Glomerular visceral epithelial cell (primary cell): ENCODE measurements around the gene C19orf81.
A peak's percentile ranks its signal among the peaks of the same experiment; 100 is the strongest.

Source experiments
- DNase-seq: peaks from one replicate; pipeline ENCODE4 v3.0.0-alpha.2; 2016; ENCODE audit errors: extremely low spot score

Gene C19orf81

GRCh38 chr19:50629801-50630200, 19.4 kb upstream of the C19orf81 start:
- DNase-seq, result no peak

- no peak for DNase-seq
Measured at GRCh38 chr19:50632151-50632835, 17.0 kb upstream of the C19orf81 start.

GRCh38 chr19:50633359-50633758, 15.9 kb upstream of the C19orf81 start:
- no peak for DNase-seq

GRCh38 chr19:50633973-50634372, 15.3 kb upstream of the C19orf81 start:
- no peak for DNase-seq

- no peak for DNase-seq
Measured at GRCh38 chr19:50636317-50637085, 12.7 kb upstream of the C19orf81 start.

- DNase-seq, result no peak
Measured at GRCh38 chr19:50638600-50638999, 10.6 kb upstream of the C19orf81 start.

- DNase-seq, result peak; percentile 16
Measured at GRCh38 chr19:50639121-50640112, 9.8 kb upstream of the C19orf81 start, which contains the start of gene SYT3. TSS of gene SYT3 (minus strand) at chr19:50639881. CDS start at chr19:50637411, 2,470 bp downstream.

- DNase-seq, result no peak
Measured at GRCh38 chr19:50640368-50640767, 8.9 kb upstream of the C19orf81 start.

- DNase-seq, result no peak
Measured at GRCh38 chr19:50644315-50644915, 4.8 kb upstream of the C19orf81 start.

GRCh38 chr19:50645107-50645506, 4.1 kb upstream of the C19orf81 start:
- DNase-seq, result no peak

- DNase-seq, result peak; percentile 58
Measured at GRCh38 chr19:50646074-50646807, 3.0 kb upstream of the C19orf81 start.

- DNase-seq, result no peak
Measured at GRCh38 chr19:50647879-50648615, 1.2 kb upstream of the C19orf81 start.

- DNase-seq, result no peak
Measured at GRCh38 chr19:50648659-50649058, 586 bp upstream of the C19orf81 start.

GRCh38 chr19:50651174-50651573, 1.9 kb downstream of the C19orf81 start:
- DNase-seq, result no peak

- no peak for DNase-seq
Measured at GRCh38 chr19:50652722-50653121, 3.5 kb downstream of the C19orf81 start.

- no peak for DNase-seq
Measured at GRCh38 chr19:50654882-50655281, 5.6 kb downstream of the C19orf81 start.

GRCh38 chr19:50657222-50657669, 8.0 kb downstream of the C19orf81 start:
- no peak for DNase-seq

- peak; percentile 98 for DNase-seq
Measured at GRCh38 chr19:50657712-50658440, 8.6 kb downstream of the C19orf81 start.
